ENCODE results near the gene OLR1. TPM values are rescaled to one million over a fixed set of nuclear protein-coding genes. Genes with fewer than 3 reads are reported as not detected.

The OLR1 gene
- total RNA-seq, 1 donor from 2014 or later = 0.98 TPM

GRCh38 chr12:10121278-10121677, 50.7 kb downstream of the OLR1 start:
- H3K36me3 ChIP-seq (ENCODE audit: insufficient read depth, low read length) = no peaks in the 10 kb centered on the region
- Mint-ChIP-seq H3K4me3 (ENCODE audit: unreplicated experiment) (no peak overlapping the region), H3K4me1 (ENCODE audit: low read depth, unreplicated experiment) (no peaks in the 10 kb centered on the region), H3K27me3 (ENCODE audit: low read depth, unreplicated experiment) (no peaks in the 10 kb centered on the region), H3K9me3 (ENCODE audit: unreplicated experiment) (no peaks in the 10 kb centered on the region), H3K27ac (ENCODE audit: unreplicated experiment) (no peak overlapping the region), H3K36me3 (ENCODE audit: low read depth, unreplicated experiment) (no peaks in the 10 kb centered on the region)
- TF ChIP-seq EZH2 (IDR thresholded peaks at IDR 0.05; ENCODE audit: insufficient read depth, low read length) (no peak), CTCF (IDR thresholded peaks at IDR 0.05; ENCODE audit: insufficient read depth, low read depth, low read length) (no peak)
- H2AFZ ChIP-seq (ENCODE audit: low read depth, low read length) = no peak overlapping the region
- no peaks in the 10 kb centered on the region for H3K4me1 ChIP-seq (ENCODE audit: insufficient read depth, low read length)
- no peaks in the 10 kb centered on the region for H3K79me2 ChIP-seq (ENCODE audit: insufficient read depth, low read length)
- H3K9me3 ChIP-seq (ENCODE audit: insufficient read depth, low read depth, low read length) = no peaks in the 10 kb centered on the region
- FAIRE-seq (no peak), DNase-seq (ENCODE audit: low read depth) (no peak)
- H3K27me3 ChIP-seq (ENCODE audit: insufficient read depth, low read length) = no peaks in the 10 kb centered on the region
- H3K4me3 ChIP-seq (ENCODE audit: insufficient read depth, low read depth, low read length) = no peak overlapping the region
- H3K27ac ChIP-seq (ENCODE audit: low read depth, low read length) = no peak overlapping the region
- H3K9ac ChIP-seq (ENCODE audit: low read length) = no peak overlapping the region
- H3K4me2 ChIP-seq (ENCODE audit: low read length) = no peak overlapping the region
- no peaks in the 10 kb centered on the region for H4K20me1 ChIP-seq (ENCODE audit: insufficient read depth, low read length)

GRCh38 chr12:10119066-10119465, 52.9 kb downstream of the OLR1 start:
- Histone ChIP-seq H3K4me1 (ENCODE audit: insufficient read depth, low read length) (no peaks in the 10 kb centered on the region), H3K27ac (ENCODE audit: low read depth, low read length) (no peak overlapping the region), H3K9ac (ENCODE audit: low read length) (no peak overlapping the region), H2AFZ (ENCODE audit: low read depth, low read length) (no peak overlapping the region), H3K36me3 (ENCODE audit: insufficient read depth, low read length) (no peaks in the 10 kb centered on the region), H3K9me3 (ENCODE audit: insufficient read depth, low read depth, low read length) (no peaks in the 10 kb centered on the region), H3K4me3 (ENCODE audit: insufficient read depth, low read depth, low read length) (no peak overlapping the region), H3K79me2 (ENCODE audit: insufficient read depth, low read length) (no peaks in the 10 kb centered on the region), H3K4me2 (ENCODE audit: low read length) (no peak overlapping the region), H3K27me3 (ENCODE audit: insufficient read depth, low read length) (no peaks in the 10 kb centered on the region), H4K20me1 (ENCODE audit: insufficient read depth, low read length) (no peaks in the 10 kb centered on the region)
- no peaks in the 10 kb centered on the region for H3K27me3 Mint-ChIP-seq (ENCODE audit: low read depth, unreplicated experiment)
- no peaks in the 10 kb centered on the region for H3K9me3 Mint-ChIP-seq (ENCODE audit: unreplicated experiment)
- DNase-seq (ENCODE audit: low read depth) (no peak), FAIRE-seq (no peak)
- H3K4me1 Mint-ChIP-seq (ENCODE audit: low read depth, unreplicated experiment) = no peaks in the 10 kb centered on the region
- TF ChIP-seq CTCF (IDR thresholded peaks at IDR 0.05; ENCODE audit: insufficient read depth, low read depth, low read length) (no peak), EZH2 (IDR thresholded peaks at IDR 0.05; ENCODE audit: insufficient read depth, low read length) (no peak)
- H3K36me3 Mint-ChIP-seq (ENCODE audit: low read depth, unreplicated experiment) = no peaks in the 10 kb centered on the region
- H3K27ac Mint-ChIP-seq (ENCODE audit: unreplicated experiment) = no peak overlapping the region
- no peak overlapping the region for H3K4me3 Mint-ChIP-seq (ENCODE audit: unreplicated experiment)

- no peak overlapping the region for H3K27ac Mint-ChIP-seq (ENCODE audit: unreplicated experiment)
- no peaks in the 10 kb centered on the region for H3K79me2 ChIP-seq (ENCODE audit: insufficient read depth, low read length)
- H3K36me3 Mint-ChIP-seq (ENCODE audit: low read depth, unreplicated experiment) = no peaks in the 10 kb centered on the region
- H3K27me3 Mint-ChIP-seq (ENCODE audit: low read depth, unreplicated experiment) = no peaks in the 10 kb centered on the region
- no peak overlapping the region for H3K4me3 Mint-ChIP-seq (ENCODE audit: unreplicated experiment)
- H3K36me3 ChIP-seq (ENCODE audit: insufficient read depth, low read length) = no peaks in the 10 kb centered on the region
- H3K4me3 ChIP-seq (ENCODE audit: insufficient read depth, low read depth, low read length) = no peak overlapping the region
- H3K9me3 ChIP-seq (ENCODE audit: insufficient read depth, low read depth, low read length) = no peaks in the 10 kb centered on the region
- H3K4me1 Mint-ChIP-seq (ENCODE audit: low read depth, unreplicated experiment) = no peaks in the 10 kb centered on the region
- H3K9ac ChIP-seq (ENCODE audit: low read length) = no peak overlapping the region
- H3K9me3 Mint-ChIP-seq (ENCODE audit: unreplicated experiment) = peaks cover 2% of the 10 kb centered on the region
- H4K20me1 ChIP-seq (ENCODE audit: insufficient read depth, low read length) = no peaks in the 10 kb centered on the region
- H3K4me2 ChIP-seq (ENCODE audit: low read length) = no peak overlapping the region
- H3K27me3 ChIP-seq (ENCODE audit: insufficient read depth, low read length) = no peaks in the 10 kb centered on the region
- TF ChIP-seq CTCF (IDR thresholded peaks at IDR 0.05; ENCODE audit: insufficient read depth, low read depth, low read length) (no peak), EZH2 (IDR thresholded peaks at IDR 0.05; ENCODE audit: insufficient read depth, low read length) (no peak)
- DNase-seq (ENCODE audit: low read depth) (no peak), FAIRE-seq (no peak)
- no peak overlapping the region for H3K27ac ChIP-seq (ENCODE audit: low read depth, low read length)
- H3K4me1 ChIP-seq (ENCODE audit: insufficient read depth, low read length) = no peaks in the 10 kb centered on the region
- H2AFZ ChIP-seq (ENCODE audit: low read depth, low read length) = no peak overlapping the region
These were observed 56.0 kb downstream of the OLR1 start for GRCh38 chr12:10115890-10116289.
